Mucosa of descending colon (tissue), 3 donors: ENCODE data around the gene ASB7. TPM values are rescaled to one million over a fixed set of nuclear protein-coding genes. Genes with fewer than 3 reads are reported as not detected.

Experiments
- ATAC-seq: fragments of 200-7000 bp; cut with Tn5 transposase; one replicate; pipeline ENCODE4 v1.9.1; 2020; ENCODE audit warnings: mild to moderate bottlenecking, moderate library complexity
- DNase-seq, 3 donors: peaks; one replicate each; pipeline ENCODE4 v3.0.0-alpha.2; 2020
- H3K36me3 ChIP-seq: fragments of 200-600 bp; one replicate; pipeline ENCODE4 v1.8.0; 2021; ENCODE audit warnings: low read depth, mild to moderate bottlenecking
- H3K4me1 ChIP-seq: fragments of 200-600 bp; one replicate; pipeline ENCODE4 v1.8.0; 2021; ENCODE audit warnings: low read depth, mild to moderate bottlenecking
- H3K4me3 ChIP-seq: fragments of 200-600 bp; one replicate; pipeline ENCODE4 v1.8.0; 2021; ENCODE audit warnings: mild to moderate bottlenecking
- H3K9me3 ChIP-seq: fragments of 200-600 bp; one replicate; pipeline ENCODE4 v1.8.0; 2021; ENCODE audit warnings: mild to moderate bottlenecking
- CTCF ChIP-seq: fragments of 200-600 bp; IDR thresholded peaks from one replicate; pipeline ENCODE4 v1.8.0; 2022; ENCODE audit warnings: antibody characterized with exemption, mild to moderate bottlenecking
- intact Hi-C, 2 donors: fragments of 100-400 bp; cut with DNase I in 1 of 2; cut with micrococcal nuclease in 1 of 2; formaldehyde crosslinking; loops; one replicate each; pipeline versions ENCODE4 v1.11.0 to v1.11.1; 2022; cut with DNase I, micrococcal nuclease
- total RNA-seq, 3 donors: library from RNA; stranded (reverse); fragmentation: NEBNext Ultra II Directional in 2 of 3; extraction: Animal tissue kit (Norgen Biotek cat#: 25700) in 2 of 3; gene quantifications; one replicate each; pipeline versions ENCODE4 v1.2.1 to v1.2.4, GENCODE V29; 2021 to 2023
- donor health status: DM: no; HTN: no; CAD: no; lungs with moderate emphysema.
- donor health status: DM: no; HTN: no; CAD: no.
- donor health status: DM: no; HTN: yes; CAD: no.

ASB7 gene
- total RNA-seq, 3 donors from 2014 or later = 20.1 to 23.5 (median 22.2) TPM

- DNase-seq = no peak
These were observed 48.3 kb downstream of the ASB7 start for GRCh38 chr15:100650685-100651084.

DNA sequence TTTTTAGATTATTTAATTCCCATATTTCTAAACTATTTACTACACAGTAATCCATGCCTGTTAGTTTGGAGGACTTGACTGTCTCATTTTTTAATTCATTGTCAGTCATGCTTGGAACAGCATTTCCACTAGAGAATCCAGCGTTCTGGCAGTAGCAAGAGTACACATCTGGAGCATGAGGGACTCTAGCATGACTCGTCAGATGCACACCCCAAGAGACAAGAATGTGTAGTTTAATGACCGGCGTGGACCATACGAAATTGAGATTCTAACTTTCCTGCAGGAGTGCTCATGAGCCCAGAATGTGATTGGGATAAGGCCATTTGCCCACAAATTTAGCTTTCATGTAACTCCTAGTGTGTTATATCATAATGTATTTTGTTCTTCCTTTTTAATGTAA is 48.9 kb downstream of the ASB7 start:
- ATAC-seq = no peak
- no peaks in the 10 kb centered on the region for H3K36me3 ChIP-seq
- intact Hi-C loops = no loop called here

More at GRCh38 chr15:100650685-100651084, 48.3 kb downstream of the ASB7 start:
- H3K4me1 ChIP-seq = no peaks in the 10 kb centered on the region
- no peaks in the 10 kb centered on the region for H3K9me3 ChIP-seq
- no peak for ATAC-seq
- no peak for TF ChIP-seq CTCF
- no peaks in the 10 kb centered on the region for H3K36me3 ChIP-seq
- intact Hi-C loops = no loop called here
- H3K4me3 ChIP-seq = no peak overlapping the region

GRCh38 chr15:100652116-100652515 is 49.7 kb downstream of the ASB7 start:
- Histone ChIP-seq H3K9me3 (no peaks in the 10 kb centered on the region), H3K36me3 (no peaks in the 10 kb centered on the region), H3K4me1 (no peaks in the 10 kb centered on the region), H3K4me3 (no peak overlapping the region)
- ATAC-seq (no peak), DNase-seq (no peak)
- intact Hi-C loops = no loop called here
- no peak for TF ChIP-seq CTCF

More for the DNA sequence above, 48.9 kb downstream of the ASB7 start:
- Histone ChIP-seq H3K4me3 (no peak overlapping the region), H3K9me3 (no peaks in the 10 kb centered on the region), H3K4me1 (no peaks in the 10 kb centered on the region)
- no peak for DNase-seq
- no peak for TF ChIP-seq CTCF

DNA sequence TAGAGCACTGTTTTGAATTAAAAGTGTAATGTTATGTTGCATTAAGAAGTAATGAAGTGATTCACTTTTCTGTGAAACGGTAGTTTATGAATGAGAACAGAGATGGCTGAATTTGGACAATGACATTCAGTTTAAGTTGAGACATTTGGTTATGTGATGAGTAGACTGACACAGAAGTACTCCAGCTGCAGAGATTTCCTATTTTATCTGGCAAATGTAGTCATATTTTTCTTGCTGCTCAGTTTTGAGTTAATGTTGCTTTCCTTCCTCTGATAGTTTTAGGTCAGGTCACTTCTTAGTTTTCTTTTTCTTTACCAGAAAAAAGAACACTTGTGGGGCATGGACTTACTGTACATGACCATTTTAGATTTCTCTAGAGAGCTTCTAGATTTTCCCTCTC is 51.2 kb downstream of the ASB7 start:
- Histone ChIP-seq H3K4me3 (no peak overlapping the region), H3K36me3 (no peaks in the 10 kb centered on the region), H3K4me1 (no peaks in the 10 kb centered on the region), H3K9me3 (no peaks in the 10 kb centered on the region)
- DNase-seq = no peak
- intact Hi-C loops = no loop called here
- no peak for TF ChIP-seq CTCF
- ATAC-seq = no peak

DNA sequence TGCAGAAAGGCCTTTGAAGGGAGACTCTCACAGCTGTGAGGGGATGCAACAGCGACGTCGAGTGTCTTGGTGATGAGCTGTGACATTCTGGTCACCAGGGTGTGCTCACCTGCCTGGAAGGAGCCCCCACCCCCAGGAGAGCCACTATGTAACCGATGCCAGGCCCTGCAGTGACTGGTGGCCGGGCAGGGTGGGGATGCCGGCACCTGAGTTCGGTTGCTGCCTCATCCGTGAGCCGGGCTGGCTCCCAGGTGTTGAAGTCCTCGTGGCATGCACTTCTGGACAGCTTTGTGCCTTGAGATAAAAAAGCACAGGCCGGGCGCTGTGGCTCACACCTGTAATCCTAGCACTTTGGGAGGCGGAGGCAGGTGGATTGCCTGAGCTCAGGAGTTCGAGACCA is 56.5 kb downstream of the ASB7 start:
- H3K9me3 ChIP-seq = no peaks in the 10 kb centered on the region
- intact Hi-C loops = no loop called here
- H3K4me3 ChIP-seq = no peak overlapping the region
- DNase-seq = no peak
- no peaks in the 10 kb centered on the region for H3K36me3 ChIP-seq
- no peak for ATAC-seq
- TF ChIP-seq CTCF = no peak
- H3K4me1 ChIP-seq = no peaks in the 10 kb centered on the region

DNA sequence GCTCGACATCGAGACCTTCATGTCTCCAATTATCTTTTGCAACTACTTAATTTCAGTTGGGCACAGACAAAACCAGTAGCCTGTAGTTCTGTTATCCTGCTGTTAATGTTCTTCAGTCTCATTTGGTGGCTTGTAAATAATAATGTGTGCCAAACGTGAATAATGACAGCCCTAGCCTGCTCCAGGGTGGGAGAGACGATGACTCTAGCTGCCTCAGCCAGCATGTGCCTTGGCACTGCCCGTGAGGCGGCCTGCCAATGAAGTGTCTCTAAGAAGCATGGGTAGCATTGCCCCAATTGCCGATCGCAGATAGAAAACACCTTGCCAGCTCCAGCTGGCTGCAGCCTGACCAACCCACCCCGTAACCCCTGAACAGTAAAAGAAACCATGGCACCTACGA is 58.8 kb downstream of the ASB7 start:
- intact Hi-C loops = no loop called here
- Histone ChIP-seq H3K36me3 (no peaks in the 10 kb centered on the region), H3K9me3 (no peaks in the 10 kb centered on the region), H3K4me3 (no peak overlapping the region), H3K4me1 (no peaks in the 10 kb centered on the region)
- DNase-seq = no peak
- TF ChIP-seq CTCF = no peak
- no peak for ATAC-seq
